Fibroblast of lung (primary cell): ENCODE measurements around the gene CUL2.

ENCODE experiments used
- CTCF ChIP-seq, 2 donors: IDR thresholded peaks in 1 of 2; conservative IDR thresholded peaks in 1 of 2; 1 replicate in 1 of 2; 2 replicates in 1 of 2; pipeline ENCODE4 v1.5.1; 2011 to 2012; ENCODE audit warnings: low read length in 2 of 2, control low read depth in 1 of 2, inconsistent platforms in 1 of 2, low read depth in 1 of 2, mild to moderate bottlenecking in 1 of 2
- EZH2 ChIP-seq: IDR thresholded peaks from 2 replicates; pipeline ENCODE4 v1.5.1; 2012; ENCODE audit warnings: low read length, control low read depth, mild to moderate bottlenecking; ENCODE audit errors: missing control alignments

- TF ChIP-seq CTCF (conservative IDR thresholded peaks at IDR 0.05 in 1 of 2, IDR thresholded peaks at IDR 0.05 in 1 of 2; ENCODE audit: low read depth in 1 of 2, low read length in 2 of 2) = no peak
- no peak for TF ChIP-seq EZH2
Measured at GRCh38 chr10:35058686-35059085, 31.5 kb downstream of the CUL2 start.
